Skeletal muscle cell (primary cell): ENCODE results near the gene AIP.

ENCODE experiments used
- DNase-seq: peaks from one replicate; pipeline ENCODE4 v3.0.0-alpha.2; 2010; ENCODE audit warnings: low read depth
- H3K4me3 ChIP-seq: 2 replicates; pipeline ENCODE4 v1.5.1; 2011; ENCODE audit warnings: low read depth, mild to moderate bottlenecking, control low read depth, low read length, moderate library complexity

Gene AIP

GRCh38 chr11:67482827-67483798, at the start of gene AIP:
TSS of gene AIP (plus strand) at chr11:67483026. CDS start at chr11:67483159, 133 bp downstream.
- peak; percentile 90 for DNase-seq
- H3K4me3 ChIP-seq, result peak within 1 kb of the TSS; percentile 64

- no peak for DNase-seq
These were observed 49.1 kb upstream of the AIP start for GRCh38 chr11:67433536-67434394.

GRCh38 chr11:67434395-67434881, 48.4 kb upstream of the AIP start:
- H3K4me3 ChIP-seq, result no peak overlapping the region
- no peak for DNase-seq

More at GRCh38 chr11:67433536-67434394, 49.1 kb upstream of the AIP start:
- H3K4me3 ChIP-seq, result no peak overlapping the region

GRCh38 chr11:67435031-67435726, 47.6 kb upstream of the AIP start:
- H3K4me3 ChIP-seq, result no peak overlapping the region
- DNase-seq, result no peak

GRCh38 chr11:67435727-67436458, 46.9 kb upstream of the AIP start:
- H3K4me3 ChIP-seq, result no peak overlapping the region
- DNase-seq, result no peak

- H3K4me3 ChIP-seq, result no peak overlapping the region
These were observed 46.3 kb upstream of the AIP start for GRCh38 chr11:67436459-67437081.

GRCh38 chr11:67437082-67437808, 45.6 kb upstream of the AIP start, which contains the start of gene PTPRCAP:
TSS of gene PTPRCAP (minus strand) at chr11:67437682. CDS start at chr11:67437619, 63 bp downstream.
- no peak within 1 kb of the TSS for H3K4me3 ChIP-seq
- no peak for DNase-seq

More at GRCh38 chr11:67436459-67437081, 46.3 kb upstream of the AIP start:
- no peak for DNase-seq

GRCh38 chr11:67437809-67438157, 45.0 kb upstream of the AIP start:
- H3K4me3 ChIP-seq, result no peak overlapping the region
- DNase-seq, result no peak

GRCh38 chr11:67438158-67438902, 44.5 kb upstream of the AIP start:
- DNase-seq, result no peak
- H3K4me3 ChIP-seq, result no peak overlapping the region

GRCh38 chr11:67439321-67440228, 43.3 kb upstream of the AIP start:
- no peak overlapping the region for H3K4me3 ChIP-seq
- DNase-seq, result no peak

- no peak for DNase-seq
- no peak overlapping the region for H3K4me3 ChIP-seq
These were observed 42.4 kb upstream of the AIP start for GRCh38 chr11:67440229-67441097.

- H3K4me3 ChIP-seq, result no peak overlapping the region
- DNase-seq, result no peak
These were observed 41.7 kb upstream of the AIP start for GRCh38 chr11:67441098-67441563.

- DNase-seq, result no peak
- no peak overlapping the region for H3K4me3 ChIP-seq
These were observed 41.0 kb upstream of the AIP start for GRCh38 chr11:67441731-67442351.

GRCh38 chr11:67442504-67443404, 40.1 kb upstream of the AIP start:
- DNase-seq, result no peak

More at GRCh38 chr11:67442504-67443404, 40.1 kb upstream of the AIP start:
- peak overlapping the region; percentile 85 for H3K4me3 ChIP-seq
